Measurements from ENCODE around the gene CHTOP. TPM values are rescaled to one million over a fixed set of nuclear protein-coding genes. Genes with fewer than 3 reads are reported as not detected.

CHTOP gene
- total RNA-seq, 1 experiment from 2014 or later, result 156 TPM

- H3K9me3 Mint-ChIP-seq (ENCODE audit: unreplicated experiment), result no peaks in the 10 kb centered on the region
- H3K27me3 Mint-ChIP-seq (ENCODE audit: insufficient read depth, unreplicated experiment), result no peaks in the 10 kb centered on the region
- peak overlapping the region; percentile 14 for H3K27ac Mint-ChIP-seq (ENCODE audit: low read depth, unreplicated experiment)
- no peak overlapping the region for H3K4me3 Mint-ChIP-seq (ENCODE audit: unreplicated experiment)
- peaks cover 33% of the 10 kb centered on the region for H3K36me3 Mint-ChIP-seq (ENCODE audit: insufficient read depth, unreplicated experiment)
- ChIA-PET CTCF (interaction anchor here (0.9 kb wide), 1 partner anchor 11 kb away, joined by 3 read pairs; no protein-coding TSS in a partner anchor), POLR2A (interaction anchor here (0.9 to 6.2 kb wide), 6 partner anchors 11 to 21 kb away, joined by 3 to 74 read pairs (median 6); partner anchors contain the start of genes S100A14 and S100A16)
- H3K4me1 Mint-ChIP-seq (ENCODE audit: insufficient read depth, unreplicated experiment), result peaks cover 12% of the 10 kb centered on the region
- DNase-seq (ENCODE audit: unreplicated experiment), result peak; percentile 68
- intact Hi-C loops (cut with micrococcal nuclease), result loop anchor here (2.0 kb wide), 1 partner anchor 14 kb away; no protein-coding TSS in a partner anchor
- BruUV-seq (replicated peaks), result no TSS peak
- TF ChIP-seq, protein P1, sequence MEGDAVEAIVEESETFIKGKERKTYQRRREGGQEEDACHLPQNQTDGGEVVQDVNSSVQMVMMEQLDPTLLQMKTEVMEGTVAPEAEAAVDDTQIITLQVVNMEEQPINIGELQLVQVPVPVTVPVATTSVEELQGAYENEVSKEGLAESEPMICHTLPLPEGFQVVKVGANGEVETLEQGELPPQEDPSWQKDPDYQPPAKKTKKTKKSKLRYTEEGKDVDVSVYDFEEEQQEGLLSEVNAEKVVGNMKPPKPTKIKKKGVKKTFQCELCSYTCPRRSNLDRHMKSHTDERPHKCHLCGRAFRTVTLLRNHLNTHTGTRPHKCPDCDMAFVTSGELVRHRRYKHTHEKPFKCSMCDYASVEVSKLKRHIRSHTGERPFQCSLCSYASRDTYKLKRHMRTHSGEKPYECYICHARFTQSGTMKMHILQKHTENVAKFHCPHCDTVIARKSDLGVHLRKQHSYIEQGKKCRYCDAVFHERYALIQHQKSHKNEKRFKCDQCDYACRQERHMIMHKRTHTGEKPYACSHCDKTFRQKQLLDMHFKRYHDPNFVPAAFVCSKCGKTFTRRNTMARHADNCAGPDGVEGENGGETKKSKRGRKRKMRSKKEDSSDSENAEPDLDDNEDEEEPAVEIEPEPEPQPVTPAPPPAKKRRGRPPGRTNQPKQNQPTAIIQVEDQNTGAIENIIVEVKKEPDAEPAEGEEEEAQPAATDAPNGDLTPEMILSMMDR (IDR thresholded peaks at IDR 0.05; ENCODE audit: unreplicated experiment), result no peak
Observed at GRCh38 chr1:153597206-153597605, 36.7 kb upstream of the CHTOP start.

- TF ChIP-seq, protein P1 (IDR thresholded peaks at IDR 0.05; ENCODE audit: unreplicated experiment), result no peak
- intact Hi-C loops (cut with micrococcal nuclease), result no loop called here
- POLR2A ChIA-PET, result interaction anchor here (0.7 to 6.2 kb wide), 12 partner anchors 10 to 92 kb away, joined by 3 to 74 read pairs (median 5); partner anchors contain the start of genes CHTOP, S100A1, S100A13 and S100A14
- no peak for DNase-seq (ENCODE audit: unreplicated experiment)
- BruUV-seq (replicated peaks), result no TSS peak
- CTCF ChIA-PET, result interaction anchor here (0.6 to 1.2 kb wide), 6 partner anchors 26 to 246 kb away, joined by 3 to 6 read pairs (median 3); partner anchors contain the start of genes S100A1 and S100A13
- H3K4me3 Mint-ChIP-seq (ENCODE audit: unreplicated experiment), result no peak overlapping the region
- H3K4me1 Mint-ChIP-seq (ENCODE audit: insufficient read depth, unreplicated experiment), result peaks cover 12% of the 10 kb centered on the region
- H3K36me3 Mint-ChIP-seq (ENCODE audit: insufficient read depth, unreplicated experiment), result peaks cover 33% of the 10 kb centered on the region
- H3K27me3 Mint-ChIP-seq (ENCODE audit: insufficient read depth, unreplicated experiment), result no peaks in the 10 kb centered on the region
- peak overlapping the region; percentile 14 for H3K27ac Mint-ChIP-seq (ENCODE audit: low read depth, unreplicated experiment)
- no peaks in the 10 kb centered on the region for H3K9me3 Mint-ChIP-seq (ENCODE audit: unreplicated experiment)
Observed at GRCh38 chr1:153598309-153599172, 35.3 kb upstream of the CHTOP start.

DNA sequence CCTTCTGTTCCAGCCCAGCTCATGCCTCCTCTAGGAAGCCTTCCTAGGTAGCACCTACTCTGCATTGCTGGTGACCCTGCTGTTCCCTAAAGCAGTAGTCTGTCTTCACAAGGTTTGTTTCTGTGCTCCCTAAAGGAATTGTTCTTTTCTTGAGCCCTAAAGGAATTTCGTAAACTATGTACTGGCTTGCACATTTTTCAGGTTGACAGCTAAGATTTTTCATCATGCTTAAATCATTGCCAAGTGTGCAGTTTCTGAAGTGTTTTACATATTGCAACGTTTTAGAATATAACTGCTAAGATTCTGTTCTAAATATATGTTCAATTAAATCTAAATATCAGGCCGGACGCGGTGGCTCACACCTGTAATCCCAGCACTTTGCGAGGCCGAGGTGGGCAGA is 34.0 kb upstream of the CHTOP start:
- no peaks in the 10 kb centered on the region for H3K27me3 Mint-ChIP-seq (ENCODE audit: insufficient read depth, unreplicated experiment)
- CTCF ChIA-PET, result interaction anchor here (0.9 to 1.3 kb wide), 3 partner anchors 27 to 89 kb away, joined by 3 to 5 read pairs (median 3); no protein-coding TSS in a partner anchor
- no TSS peak for BruUV-seq (replicated peaks)
- no peak overlapping the region for H3K4me3 Mint-ChIP-seq (ENCODE audit: unreplicated experiment)
- H3K27ac Mint-ChIP-seq (ENCODE audit: low read depth, unreplicated experiment), result no peak overlapping the region
- TF ChIP-seq, protein P1 (IDR thresholded peaks at IDR 0.05; ENCODE audit: unreplicated experiment), result no peak
- intact Hi-C loops (cut with micrococcal nuclease), result no loop called here
- peaks cover 39% of the 10 kb centered on the region for H3K36me3 Mint-ChIP-seq (ENCODE audit: insufficient read depth, unreplicated experiment)
- POLR2A ChIA-PET, result interaction anchor here (0.6 to 6.2 kb wide), 7 partner anchors 8 to 93 kb away, joined by 3 to 74 read pairs (median 8); partner anchors contain the start of genes CHTOP, S100A14, S100A16 and S100A2
- no peak for DNase-seq (ENCODE audit: unreplicated experiment)
- H3K9me3 Mint-ChIP-seq (ENCODE audit: unreplicated experiment), result no peaks in the 10 kb centered on the region
- H3K4me1 Mint-ChIP-seq (ENCODE audit: insufficient read depth, unreplicated experiment), result peaks cover 12% of the 10 kb centered on the region

DNA sequence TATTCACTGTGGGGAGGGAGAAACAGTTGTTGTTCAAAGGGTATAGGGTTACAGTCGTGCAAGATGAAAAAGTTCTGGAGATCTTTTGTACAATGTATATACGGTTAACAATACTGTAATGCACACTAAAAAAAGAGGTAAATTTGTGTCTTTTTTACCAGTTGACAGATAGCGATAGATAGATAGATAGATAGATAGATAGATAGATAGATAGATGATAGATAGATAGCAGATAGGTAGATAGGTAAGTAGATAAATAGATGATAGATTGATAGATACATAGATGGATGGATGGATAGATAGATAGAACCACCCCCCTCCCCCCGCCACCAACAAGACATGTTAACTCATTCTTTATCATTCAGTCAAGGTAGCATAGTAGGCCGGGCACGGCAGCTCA is 31.1 kb upstream of the CHTOP start:
- ChIA-PET CTCF (interaction anchor here (1.0 to 2.2 kb wide), 6 partner anchors 10 to 30 kb away, joined by 3 to 16 read pairs (median 5); partner anchors contain the start of genes S100A13 and S100A16), POLR2A (interaction anchor here (0.6 to 27.9 kb wide), 8 partner anchors 10 to 33 kb away, joined by 3 to 1272 read pairs (median 4); partner anchors contain the start of genes CHTOP, S100A1, S100A13 and S100A14)
- DNase-seq (ENCODE audit: unreplicated experiment), result no peak
- Mint-ChIP-seq H3K9me3 (ENCODE audit: unreplicated experiment) (no peaks in the 10 kb centered on the region), H3K27me3 (ENCODE audit: insufficient read depth, unreplicated experiment) (no peaks in the 10 kb centered on the region), H3K36me3 (ENCODE audit: insufficient read depth, unreplicated experiment) (peaks cover 65% of the 10 kb centered on the region), H3K4me1 (ENCODE audit: insufficient read depth, unreplicated experiment) (peaks cover 3% of the 10 kb centered on the region), H3K27ac (ENCODE audit: low read depth, unreplicated experiment) (peak overlapping the region; percentile 3), H3K4me3 (ENCODE audit: unreplicated experiment) (no peak overlapping the region)
- no TSS peak for BruUV-seq (replicated peaks)
- intact Hi-C loops (cut with micrococcal nuclease), result no loop called here
- TF ChIP-seq, protein P1 (IDR thresholded peaks at IDR 0.05; ENCODE audit: unreplicated experiment), result no peak

Measured in MCF 10A (cell line).